HL-60/S4 treated with phorbol 12-myristate 13-acetate at 8.2 ng/mL for 4 days and 3 days (cell line): Measurements from ENCODE around the gene PLA2G1B.
"Not testable (repeated sequence)": the region's sequence is repeated elsewhere in the genome, so short reads cannot be mapped to it uniquely, and the experiment has no call there.

Experiments used
- in situ Hi-C: fragments of 300-500 bp; cut with MboI; formaldehyde crosslinking; loops from 2 replicates; pipeline ENCODE4 v1.15.0; 2022; ENCODE audit warnings: low sequenced_read_pairs

Gene PLA2G1B

DNA sequence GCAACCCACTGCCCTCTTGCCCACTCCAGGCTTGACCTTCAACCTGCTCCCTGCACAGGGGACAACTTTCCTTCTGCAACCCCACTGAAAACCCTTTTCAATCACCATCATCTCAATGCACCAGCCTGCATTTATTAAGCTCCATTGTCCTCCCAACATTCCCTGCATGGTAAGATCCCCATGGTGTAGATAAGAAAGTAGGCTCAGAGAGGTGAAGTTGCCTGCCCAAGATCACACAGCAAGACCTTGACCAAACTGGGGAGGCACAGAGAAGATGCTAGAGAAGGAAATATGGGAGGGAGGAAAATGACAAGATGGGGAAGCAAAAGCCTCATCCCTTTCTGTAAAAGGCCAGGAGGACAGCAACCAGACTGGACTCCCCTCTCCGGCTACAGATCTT is 31.5 kb upstream of the PLA2G1B start:
- in situ Hi-C loops: no loop called here

DNA sequence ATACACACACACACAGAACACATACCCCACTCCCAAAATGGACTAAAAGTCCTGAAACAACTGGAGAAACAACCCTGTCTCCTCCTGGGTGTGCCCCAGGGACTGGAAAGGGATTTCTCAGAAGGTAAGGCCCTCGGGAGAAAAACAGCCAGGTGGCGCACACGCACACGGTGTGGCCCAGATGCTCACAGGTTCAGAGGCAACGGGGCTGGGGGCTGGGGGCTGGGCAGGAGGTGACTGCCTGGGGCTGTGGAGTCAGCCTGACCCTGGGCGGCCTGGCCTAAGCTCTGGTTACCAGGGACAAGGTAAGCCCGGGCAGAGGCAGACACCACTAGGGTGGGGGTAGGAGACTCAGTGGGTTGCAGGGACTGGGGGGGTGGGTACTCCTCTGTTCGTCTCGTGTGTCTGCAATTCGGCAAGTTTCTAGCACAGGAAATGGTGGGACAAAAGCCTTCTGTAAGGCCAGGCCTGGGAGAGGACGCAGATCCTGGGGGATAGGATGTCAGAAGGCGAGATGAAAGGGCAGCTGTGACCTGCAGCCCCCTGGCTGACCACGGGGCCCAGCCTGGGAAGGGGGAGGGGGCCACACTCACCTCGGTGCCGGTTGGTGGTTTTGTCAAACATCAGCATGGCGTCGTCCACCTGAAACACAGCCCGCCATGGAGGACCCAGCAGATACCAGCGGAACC is 31.0 kb upstream of the PLA2G1B start:
- in situ Hi-C loops: no loop called here

- in situ Hi-C loops: no loop called here
Observed at GRCh38 chr12:120357104-120357503, 29.5 kb upstream of the PLA2G1B start.

GRCh38 chr12:120356567-120357030 is 29.0 kb upstream of the PLA2G1B start:
- in situ Hi-C loops: no loop called here

DNA sequence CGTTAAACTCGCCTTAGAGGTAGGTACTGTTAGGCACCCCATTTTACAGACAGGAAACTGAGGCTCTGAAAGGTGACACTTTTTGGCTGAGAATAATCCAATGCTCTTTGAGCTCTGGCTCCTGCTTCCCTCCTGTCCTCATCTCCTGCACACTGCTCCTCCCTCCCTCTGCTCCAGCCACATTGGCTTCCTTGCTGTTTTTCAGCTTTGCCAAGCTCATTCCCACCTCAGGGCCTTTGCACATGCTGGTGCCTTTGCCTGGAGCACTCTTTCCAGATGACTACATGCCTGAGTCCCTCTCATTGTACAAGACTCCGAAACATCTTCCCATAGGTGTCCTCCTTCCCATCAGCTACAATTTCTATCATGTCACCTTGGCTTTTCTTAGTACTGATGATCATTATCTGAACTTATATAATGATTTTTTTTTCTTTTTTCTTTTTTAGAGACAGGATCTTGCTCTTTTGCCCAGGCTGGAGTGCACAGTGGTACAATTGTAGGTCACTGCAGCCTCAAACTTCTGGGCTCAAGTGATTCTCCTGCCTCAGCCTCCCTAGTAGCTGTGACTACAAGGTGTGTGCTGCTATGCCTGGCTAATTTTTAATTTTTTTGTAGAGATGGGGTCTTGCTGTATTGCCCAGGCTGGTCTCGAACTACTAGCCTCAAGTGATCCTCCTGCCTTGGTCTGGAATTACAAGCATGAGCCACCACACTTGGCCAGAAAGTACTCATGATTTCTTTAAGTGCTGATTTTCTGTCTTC is 26.2 kb upstream of the PLA2G1B start:
- in situ Hi-C loops: no loop called here

GRCh38 chr12:120353136-120353535 is 25.6 kb upstream of the PLA2G1B start:
- in situ Hi-C loops: no loop called here

GRCh38 chr12:120352117-120352516 is 24.5 kb upstream of the PLA2G1B start:
- in situ Hi-C loops: no loop called here

DNA sequence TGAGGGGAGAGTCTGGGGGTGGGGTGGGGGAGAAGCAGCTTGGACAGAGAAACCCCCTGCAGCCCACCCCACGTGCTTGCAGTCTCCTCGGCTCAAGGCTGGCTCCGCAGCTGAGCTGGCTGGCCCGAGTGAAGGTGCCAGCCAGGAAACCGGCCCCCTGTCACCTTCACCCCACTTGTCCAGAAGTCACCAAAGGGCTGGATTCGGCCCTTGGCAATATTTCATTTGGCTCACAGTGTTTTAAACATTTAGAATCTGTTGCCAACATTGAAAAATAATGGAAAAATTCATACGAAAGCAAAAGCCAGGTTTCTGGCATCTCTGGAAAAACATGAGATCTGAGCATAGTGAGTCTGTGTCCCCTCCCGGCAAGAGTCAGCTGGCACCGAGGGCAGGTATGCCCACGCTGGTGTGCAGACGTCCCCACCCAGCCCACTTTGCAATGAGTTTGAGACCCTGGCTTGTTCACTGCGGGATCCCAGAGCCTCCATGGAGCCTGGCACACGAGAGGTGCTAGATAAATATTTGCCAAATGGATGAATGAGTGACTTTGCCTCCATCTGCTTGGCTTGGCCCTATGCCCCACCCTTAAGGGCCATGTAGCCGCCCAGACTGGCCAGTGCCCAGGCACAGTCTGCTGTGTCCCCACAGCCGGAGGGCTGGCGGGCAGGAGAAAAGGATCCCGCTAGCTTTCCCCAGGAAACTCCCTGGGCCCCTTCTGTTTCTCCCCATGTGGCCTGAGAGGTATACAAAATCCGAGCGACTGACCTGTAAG is 23.2 kb upstream of the PLA2G1B start:
- in situ Hi-C loops: no loop called here

GRCh38 chr12:120347766-120348165 is 20.2 kb upstream of the PLA2G1B start:
- in situ Hi-C loops: no loop called here

DNA sequence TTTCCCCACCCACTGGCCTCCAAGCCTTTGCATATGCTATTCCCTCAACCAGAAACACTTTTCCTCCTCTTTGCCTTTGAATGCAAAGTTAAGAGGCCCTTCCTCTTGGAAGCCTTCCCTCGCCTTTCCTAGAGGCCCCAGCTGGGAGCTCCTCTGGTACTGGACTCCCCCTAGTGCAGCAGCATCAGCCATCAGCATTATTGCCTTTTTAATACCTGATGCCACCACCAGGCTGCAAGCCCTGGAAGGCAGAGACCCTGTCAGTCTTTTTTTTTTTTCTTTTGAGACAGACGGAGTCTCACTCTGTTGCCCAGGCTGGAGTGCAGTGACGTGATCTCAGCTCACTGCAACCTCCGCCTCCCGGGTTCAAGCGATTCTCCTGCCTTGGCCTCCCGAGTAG is 19.1 kb upstream of the PLA2G1B start:
- in situ Hi-C loops: no loop called here

DNA sequence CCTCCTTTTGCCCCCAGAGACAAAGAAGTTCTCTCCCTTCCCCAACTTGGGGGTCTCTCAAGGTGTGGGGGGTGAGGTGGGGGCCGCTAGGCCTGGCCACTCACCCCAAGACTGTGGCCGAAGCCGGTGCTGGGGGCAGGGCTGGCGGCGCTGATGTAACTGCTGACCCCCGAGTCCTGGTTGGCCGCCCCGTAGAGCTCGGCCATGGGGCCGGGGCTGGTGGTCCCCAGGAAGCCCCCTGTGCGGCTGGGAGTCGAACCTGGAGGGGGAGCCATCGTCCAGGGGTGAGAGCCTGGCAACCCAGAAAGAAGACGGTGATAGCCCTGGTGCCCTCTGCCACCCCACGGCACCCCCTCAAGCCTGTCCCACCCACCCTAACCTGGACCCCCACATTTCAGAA is 18.5 kb upstream of the PLA2G1B start:
- in situ Hi-C loops: no loop called here

- in situ Hi-C loops: no loop called here
Observed at GRCh38 chr12:120343692-120344091, 16.1 kb upstream of the PLA2G1B start.

GRCh38 chr12:120343039-120343537 is 15.5 kb upstream of the PLA2G1B start:
- in situ Hi-C loops: no loop called here

DNA sequence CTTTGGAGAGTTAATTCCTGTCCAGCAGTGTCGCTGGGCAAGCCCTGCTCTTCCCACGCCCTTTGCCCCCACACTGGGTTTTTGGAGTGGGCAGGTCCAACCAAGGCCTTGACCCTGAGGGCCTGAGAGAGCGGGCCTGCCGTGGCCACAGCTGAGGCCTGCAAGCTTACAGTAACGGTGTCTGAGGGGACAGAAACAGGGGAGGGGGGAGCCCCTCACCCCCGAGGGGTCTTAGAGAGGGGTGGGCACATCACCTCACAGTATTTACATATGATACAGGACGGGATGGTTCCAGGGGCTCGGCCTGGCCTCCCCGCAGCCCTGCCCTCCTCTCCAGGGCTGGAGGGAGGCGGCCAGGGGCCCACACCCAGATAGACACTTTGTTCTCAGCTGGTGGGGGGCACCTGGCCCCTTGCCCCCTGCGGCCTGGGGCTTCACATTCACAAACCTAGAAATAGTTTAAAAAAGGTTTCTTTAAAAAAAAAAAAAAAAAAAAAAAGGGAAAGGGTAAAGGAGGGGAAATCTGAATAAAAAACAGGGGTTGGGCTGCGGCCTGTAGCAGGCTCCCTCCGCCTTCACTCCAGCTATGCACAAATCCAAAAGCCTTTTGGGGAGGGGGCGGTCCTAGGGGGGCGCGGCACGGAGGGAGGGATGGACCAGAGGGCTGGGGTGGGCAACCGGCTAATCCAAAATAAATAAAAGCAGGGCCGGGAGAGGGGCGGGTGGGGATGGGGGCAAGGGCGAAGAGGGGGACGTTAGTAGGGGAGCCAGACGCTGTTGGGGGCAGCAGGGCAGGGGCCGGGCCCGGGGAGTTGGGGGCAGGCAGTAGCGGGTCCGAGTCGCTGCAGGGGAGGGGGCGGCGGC is 14.8 kb upstream of the PLA2G1B start:
- in situ Hi-C loops: no loop called here

- in situ Hi-C loops: no loop called here
Observed at GRCh38 chr12:120339256-120339655, 11.7 kb upstream of the PLA2G1B start.

GRCh38 chr12:120337730-120338129 is 10.2 kb upstream of the PLA2G1B start:
- in situ Hi-C loops: no loop called here

- in situ Hi-C loops: not testable (repeated sequence)
Observed at GRCh38 chr12:120336392-120336791, 8.8 kb upstream of the PLA2G1B start.

- in situ Hi-C loops: not testable (repeated sequence)
Observed at GRCh38 chr12:120335447-120335846, 7.9 kb upstream of the PLA2G1B start.

DNA sequence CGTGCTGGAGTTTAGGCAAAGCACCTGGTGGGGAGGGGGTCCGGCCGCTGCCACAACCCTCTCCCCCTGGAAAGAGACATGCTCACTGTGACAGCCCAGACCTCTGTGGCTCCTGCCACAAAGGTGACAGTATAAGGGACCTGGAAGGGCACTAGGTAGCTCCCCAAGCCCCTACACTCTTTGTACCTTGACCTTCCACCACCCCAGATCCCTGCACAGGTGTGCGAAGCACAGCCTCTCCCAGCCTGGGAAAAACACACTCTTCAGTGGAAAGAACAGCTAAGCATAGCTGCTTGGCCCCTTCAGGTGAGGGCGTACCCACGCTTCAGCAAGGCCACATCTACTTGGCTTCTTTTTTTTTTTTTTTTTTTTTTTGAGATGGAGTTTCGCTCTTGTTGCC is 4.9 kb upstream of the PLA2G1B start:
- in situ Hi-C loops: no loop called here

DNA sequence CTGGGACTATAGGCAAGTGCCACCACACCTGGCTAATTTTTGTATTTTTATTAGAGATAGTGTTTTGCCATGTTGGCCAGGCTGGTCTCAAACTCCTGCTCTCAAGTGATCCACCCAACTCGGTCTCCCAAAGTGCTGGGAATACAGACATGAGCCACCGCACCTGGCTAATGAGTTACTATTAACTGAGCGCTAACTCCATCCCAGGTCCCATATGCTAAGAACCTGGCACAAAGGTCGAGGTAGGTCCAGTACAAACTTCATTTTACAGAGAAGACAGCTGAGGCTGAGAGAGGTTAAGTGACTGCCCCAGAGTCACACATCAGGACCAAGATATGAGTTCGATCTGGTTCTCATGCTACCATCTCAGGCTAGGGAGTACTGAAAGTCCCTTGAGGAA is 4.5 kb upstream of the PLA2G1B start:
- in situ Hi-C loops: no loop called here

GRCh38 chr12:120331390-120331789 is 3.8 kb upstream of the PLA2G1B start:
- in situ Hi-C loops: no loop called here
